WTC11 (cell line): ENCODE results near the gene MSANTD1. TPM values are rescaled to one million over a fixed set of nuclear protein-coding genes. Genes with fewer than 3 reads are reported as not detected.

ENCODE experiments used
- ATAC-seq: fragments of 200-7000 bp; cut with Tn5 transposase; 2 replicates; pipeline ENCODE4 v1.10.0; 2021; ENCODE audit warnings: mild to moderate bottlenecking, moderate library complexity
- CTCF ChIA-PET: fragments of 300-600 bp; sonication (Branson Sonifier 250); formaldehyde crosslinking; loops from one replicate; lab custom pipeline; 2021; ENCODE audit warnings: antibody characterized with exemption; lab: Charles Lee
- POLR2A ChIA-PET: fragments of 350-600 bp; sonication (Branson Sonifier 250); formaldehyde crosslinking; loops from one replicate; lab custom pipeline; 2021; ENCODE audit warnings: antibody characterized with exemption; lab: Charles Lee
- DNase-seq: peaks from one replicate; pipeline ENCODE4 v3.0.0; 2021; ENCODE audit warnings: low spot score
- H3K27ac Mint-ChIP-seq: 2 replicates; pipeline ENCODE4 v1.8.0; 2021; ENCODE audit warnings: mixed read lengths
- H3K27me3 Mint-ChIP-seq: 2 replicates; pipeline ENCODE4 v1.8.0; 2021; ENCODE audit warnings: low read depth, mild to moderate bottlenecking, moderate library complexity, mixed read lengths
- H3K36me3 Mint-ChIP-seq: 2 replicates; pipeline ENCODE4 v1.8.0; 2021; ENCODE audit warnings: mixed read lengths
- H3K4me1 Mint-ChIP-seq: 2 replicates; pipeline ENCODE4 v1.8.0; 2022; ENCODE audit warnings: mixed read lengths
- H3K4me3 Mint-ChIP-seq: 2 replicates; pipeline ENCODE4 v1.8.0; 2021; ENCODE audit warnings: mild to moderate bottlenecking, moderate library complexity, mixed read lengths
- H3K9me3 Mint-ChIP-seq: 2 replicates; pipeline ENCODE4 v1.8.0; 2021; ENCODE audit warnings: mixed read lengths
- ARID4B ChIP-seq: sonication (generic); formaldehyde crosslinking; IDR thresholded peaks from 2 replicates; pipeline ENCODE4 v1.8.0; 2023; ENCODE audit warnings: missing genetic modification reagents, mild to moderate bottlenecking, borderline replicate concordance
- ATF3 ChIP-seq: sonication (generic); formaldehyde crosslinking; conservative IDR thresholded peaks from 2 replicates; pipeline ENCODE4 v1.8.1; 2022; ENCODE audit warnings: mild to moderate bottlenecking, missing genetic modification reagents
- CDX4 ChIP-seq: fragments of 250-450 bp; sonication (Bioruptor Pico); IDR thresholded peaks from 2 replicates; pipeline ENCODE4 v1.9.0; 2021; ENCODE audit warnings: moderate library complexity, mild to moderate bottlenecking, inconsistent platforms, borderline replicate concordance
- CREB1 ChIP-seq: sonication (generic); formaldehyde crosslinking; IDR thresholded peaks from 2 replicates; pipeline ENCODE4 v1.8.0; 2023; ENCODE audit warnings: mild to moderate bottlenecking, missing genetic modification reagents
- CTCF ChIP-seq: fragments of 200-600 bp; IDR thresholded peaks from 2 replicates; pipeline ENCODE4 v1.8.0; 2022; ENCODE audit warnings: antibody characterized with exemption
- JAZF1 ChIP-seq: fragments of 250-450 bp; sonication (Bioruptor Pico); IDR thresholded peaks from 2 replicates; pipeline ENCODE4 v1.9.0; 2021; ENCODE audit warnings: moderate library complexity, mild to moderate bottlenecking, inconsistent platforms
- NR2C2 ChIP-seq: sonication (generic); formaldehyde crosslinking; IDR thresholded peaks from 2 replicates; pipeline ENCODE4 v1.8.0; 2022; ENCODE audit warnings: mild to moderate bottlenecking, missing genetic modification reagents
- PRDM15 ChIP-seq: sonication (generic); formaldehyde crosslinking; IDR thresholded peaks from 2 replicates; pipeline ENCODE4 v1.8.0; 2022; ENCODE audit warnings: missing genetic modification reagents
- RELA ChIP-seq: sonication (generic); formaldehyde crosslinking; IDR thresholded peaks from 2 replicates; pipeline ENCODE4 v1.8.1; 2022; ENCODE audit warnings: missing genetic modification reagents, mild to moderate bottlenecking, borderline replicate concordance
- SMAD3 ChIP-seq: sonication (generic); formaldehyde crosslinking; IDR thresholded peaks from 2 replicates; pipeline ENCODE4 v1.8.0; 2022; ENCODE audit warnings: missing genetic modification reagents, mild to moderate bottlenecking, borderline replicate concordance
- ZNF416 ChIP-seq: fragments of 250-450 bp; sonication (Bioruptor Pico); IDR thresholded peaks from 2 replicates; pipeline ENCODE4 v1.9.0; 2021; ENCODE audit warnings: mild to moderate bottlenecking, inconsistent platforms
- total RNA-seq: library from RNA; stranded (reverse); gene quantifications from 3 replicates; pipeline ENCODE4 v1.2.3, GENCODE V29; 2021

MSANTD1 gene
- total RNA-seq, 1 experiment from 2014 or later = 0.98 TPM

- H3K27ac Mint-ChIP-seq = no peak overlapping the region
- no peaks in the 10 kb centered on the region for H3K4me1 Mint-ChIP-seq
- H3K9me3 Mint-ChIP-seq = no peaks in the 10 kb centered on the region
- TF ChIP-seq PRDM15 (no peak), NR2C2 (CRISPR knock-in tag) (no peak), ZNF416 (no peak), CDX4 (CRISPR knock-in tag) (no peak), SMAD3 (CRISPR knock-in tag) (no peak), ARID4B (CRISPR knock-in tag) (no peak), JAZF1 (CRISPR knock-in tag) (no peak), ATF3 (CRISPR knock-in tag) (no peak), RELA (CRISPR knock-in tag) (no peak), CREB1 (CRISPR knock-in tag) (no peak), CTCF (no peak)
- no peak overlapping the region for H3K4me3 Mint-ChIP-seq
- ATAC-seq (no peak), DNase-seq (no peak)
- peaks cover 6% of the 10 kb centered on the region; the same call in 1 of the 2 replicates for H3K36me3 Mint-ChIP-seq
- H3K27me3 Mint-ChIP-seq = no peaks in the 10 kb centered on the region
- CTCF ChIA-PET = interaction anchor here (0.6 to 1.0 kb wide), 3 partner anchors 10 to 91 kb away, joined by 3 read pairs; no protein-coding TSS in a partner anchor
- POLR2A ChIA-PET = no interaction called here
Observed at GRCh38 chr4:3200423-3201090, 48.4 kb upstream of the MSANTD1 start.
